ENCODE results near the gene LGSN.

DNA sequence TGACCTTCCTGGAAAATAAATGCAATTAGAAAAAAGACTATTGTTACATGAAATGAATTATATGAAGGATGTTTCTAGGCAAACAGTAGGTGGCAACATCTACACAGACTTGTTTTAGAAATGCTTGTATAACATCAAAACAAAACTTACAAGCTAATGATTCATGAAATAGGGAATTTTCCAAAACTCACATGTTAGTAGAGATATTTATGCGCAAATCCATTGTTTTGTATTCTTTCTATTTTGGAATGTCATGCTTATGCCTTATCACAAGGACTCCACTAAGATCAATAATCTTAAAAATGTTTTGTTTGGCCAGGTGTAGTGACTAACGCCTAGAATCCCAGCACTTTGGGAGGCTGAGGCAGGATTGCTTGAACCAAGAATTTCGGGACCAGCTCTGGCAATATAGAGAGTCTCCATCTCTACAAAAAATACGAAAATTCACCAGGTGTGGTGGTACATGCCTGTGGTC lies 32.3 kb upstream of the LGSN start:
- TF ChIP-seq, protein P1, sequence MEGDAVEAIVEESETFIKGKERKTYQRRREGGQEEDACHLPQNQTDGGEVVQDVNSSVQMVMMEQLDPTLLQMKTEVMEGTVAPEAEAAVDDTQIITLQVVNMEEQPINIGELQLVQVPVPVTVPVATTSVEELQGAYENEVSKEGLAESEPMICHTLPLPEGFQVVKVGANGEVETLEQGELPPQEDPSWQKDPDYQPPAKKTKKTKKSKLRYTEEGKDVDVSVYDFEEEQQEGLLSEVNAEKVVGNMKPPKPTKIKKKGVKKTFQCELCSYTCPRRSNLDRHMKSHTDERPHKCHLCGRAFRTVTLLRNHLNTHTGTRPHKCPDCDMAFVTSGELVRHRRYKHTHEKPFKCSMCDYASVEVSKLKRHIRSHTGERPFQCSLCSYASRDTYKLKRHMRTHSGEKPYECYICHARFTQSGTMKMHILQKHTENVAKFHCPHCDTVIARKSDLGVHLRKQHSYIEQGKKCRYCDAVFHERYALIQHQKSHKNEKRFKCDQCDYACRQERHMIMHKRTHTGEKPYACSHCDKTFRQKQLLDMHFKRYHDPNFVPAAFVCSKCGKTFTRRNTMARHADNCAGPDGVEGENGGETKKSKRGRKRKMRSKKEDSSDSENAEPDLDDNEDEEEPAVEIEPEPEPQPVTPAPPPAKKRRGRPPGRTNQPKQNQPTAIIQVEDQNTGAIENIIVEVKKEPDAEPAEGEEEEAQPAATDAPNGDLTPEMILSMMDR (IDR thresholded peaks at IDR 0.05; ENCODE audit: insufficient read depth, low read length), result no peak
- TF ChIP-seq GABPA (IDR thresholded peaks at IDR 0.05; ENCODE audit: low read depth), result no peak
- TF ChIP-seq POLR2AphosphoS5 (IDR thresholded peaks at IDR 0.05; ENCODE audit: low read depth), result no peak
- TF ChIP-seq, protein P2, sequence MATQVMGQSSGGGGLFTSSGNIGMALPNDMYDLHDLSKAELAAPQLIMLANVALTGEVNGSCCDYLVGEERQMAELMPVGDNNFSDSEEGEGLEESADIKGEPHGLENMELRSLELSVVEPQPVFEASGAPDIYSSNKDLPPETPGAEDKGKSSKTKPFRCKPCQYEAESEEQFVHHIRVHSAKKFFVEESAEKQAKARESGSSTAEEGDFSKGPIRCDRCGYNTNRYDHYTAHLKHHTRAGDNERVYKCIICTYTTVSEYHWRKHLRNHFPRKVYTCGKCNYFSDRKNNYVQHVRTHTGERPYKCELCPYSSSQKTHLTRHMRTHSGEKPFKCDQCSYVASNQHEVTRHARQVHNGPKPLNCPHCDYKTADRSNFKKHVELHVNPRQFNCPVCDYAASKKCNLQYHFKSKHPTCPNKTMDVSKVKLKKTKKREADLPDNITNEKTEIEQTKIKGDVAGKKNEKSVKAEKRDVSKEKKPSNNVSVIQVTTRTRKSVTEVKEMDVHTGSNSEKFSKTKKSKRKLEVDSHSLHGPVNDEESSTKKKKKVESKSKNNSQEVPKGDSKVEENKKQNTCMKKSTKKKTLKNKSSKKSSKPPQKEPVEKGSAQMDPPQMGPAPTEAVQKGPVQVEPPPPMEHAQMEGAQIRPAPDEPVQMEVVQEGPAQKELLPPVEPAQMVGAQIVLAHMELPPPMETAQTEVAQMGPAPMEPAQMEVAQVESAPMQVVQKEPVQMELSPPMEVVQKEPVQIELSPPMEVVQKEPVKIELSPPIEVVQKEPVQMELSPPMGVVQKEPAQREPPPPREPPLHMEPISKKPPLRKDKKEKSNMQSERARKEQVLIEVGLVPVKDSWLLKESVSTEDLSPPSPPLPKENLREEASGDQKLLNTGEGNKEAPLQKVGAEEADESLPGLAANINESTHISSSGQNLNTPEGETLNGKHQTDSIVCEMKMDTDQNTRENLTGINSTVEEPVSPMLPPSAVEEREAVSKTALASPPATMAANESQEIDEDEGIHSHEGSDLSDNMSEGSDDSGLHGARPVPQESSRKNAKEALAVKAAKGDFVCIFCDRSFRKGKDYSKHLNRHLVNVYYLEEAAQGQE (IDR thresholded peaks at IDR 0.05; ENCODE audit: insufficient replicate concordance, low read depth), result no peak
